Dermis microvascular lymphatic vessel endothelial cell (primary cell): Measurements from ENCODE around the gene ZNF8. TPM values are rescaled to one million over a fixed set of nuclear protein-coding genes. Genes with fewer than 3 reads are reported as not detected.
"Not testable (repeated sequence)": the region's sequence is repeated elsewhere in the genome, so short reads cannot be mapped to it uniquely, and the experiment has no call there.

Experiments
- DNase-seq, 2 donors: peaks; one replicate each; pipeline versions ENCODE4 v3.0.0 to v3.0.0-alpha.2; 2010; ENCODE audit warnings: low read depth in 2 of 2
- total RNA-seq: library from RNA; depleted of rRNA; stranded (reverse); fragments of >200 nt; gene quantifications from 2 replicates; pipeline ENCODE4 v1.2.1, GENCODE V29; 2014

Gene ZNF8
- total RNA-seq: 3.0 and 4.8 TPM in 2 replicates

GRCh38 chr19:58278541-58279041, at the start of gene ZNF8:
Gene ZNF8 (plus strand): TSS chr19:58278955. CDS start chr19:58279082, 127 bp downstream.
- DNase-seq: peak; percentile 98 to 99

GRCh38 chr19:58229255-58229639, 49.5 kb upstream of the ZNF8 start:
- peak in 1 of 2 donors; percentile 61 for DNase-seq

- DNase-seq: no peak
Observed at GRCh38 chr19:58237324-58237723, 41.4 kb upstream of the ZNF8 start.

- DNase-seq: no peak
Observed at GRCh38 chr19:58243351-58243750, 35.4 kb upstream of the ZNF8 start.

GRCh38 chr19:58248886-58249285, 29.9 kb upstream of the ZNF8 start:
- DNase-seq: no peak

GRCh38 chr19:58252102-58252685, 26.6 kb upstream of the ZNF8 start:
- DNase-seq: no peak

- DNase-seq: not testable (repeated sequence)
Observed at GRCh38 chr19:58258259-58258658, 20.5 kb upstream of the ZNF8 start.

- no peak for DNase-seq
Observed at GRCh38 chr19:58261600-58261967, 17.2 kb upstream of the ZNF8 start.

- DNase-seq: no peak
Observed at GRCh38 chr19:58261968-58262921, 16.5 kb upstream of the ZNF8 start.

GRCh38 chr19:58262922-58263296, 15.8 kb upstream of the ZNF8 start:
- no peak for DNase-seq

GRCh38 chr19:58265100-58265499, 13.7 kb upstream of the ZNF8 start:
- no peak for DNase-seq

- no peak for DNase-seq
Observed at GRCh38 chr19:58268344-58268743, 10.4 kb upstream of the ZNF8 start.

GRCh38 chr19:58274771-58275201, 4.0 kb upstream of the ZNF8 start:
- peak in 1 of 2 donors; percentile 57 for DNase-seq

GRCh38 chr19:58275564-58275963, 3.2 kb upstream of the ZNF8 start:
- no peak for DNase-seq

GRCh38 chr19:58277197-58277596, 1.6 kb upstream of the ZNF8 start:
- DNase-seq: no peak

GRCh38 chr19:58277748-58278540, 811 bp upstream of the ZNF8 start:
- no peak for DNase-seq

GRCh38 chr19:58279042-58279924, 528 bp downstream of the ZNF8 start:
- peak; percentile 81 to 87 for DNase-seq

- no peak for DNase-seq
Observed at GRCh38 chr19:58279925-58280316, 1.2 kb downstream of the ZNF8 start.

- no peak for DNase-seq
Observed at GRCh38 chr19:58284199-58284598, 5.4 kb downstream of the ZNF8 start.

- DNase-seq: no peak
Observed at GRCh38 chr19:58291943-58292342, 13.2 kb downstream of the ZNF8 start.
